GM12892 (cell line): ENCODE data around the gene TRIM66.

Source experiments
- POLR2A ChIP-seq: IDR thresholded peaks from 2 replicates; pipeline ENCODE4 v1.6.1; 2011; ENCODE audit warnings: low read depth, low read length, control low read depth
- POLR2AphosphoS5 ChIP-seq: IDR thresholded peaks from 2 replicates; pipeline ENCODE4 v1.6.1; 2011; ENCODE audit warnings: low read depth, low read length, control low read depth
- TAF1 ChIP-seq: IDR thresholded peaks from 2 replicates; pipeline ENCODE4 v1.6.1; 2011; ENCODE audit warnings: low read depth, mild to moderate bottlenecking, control low read depth, low read length, borderline replicate concordance

GRCh38 chr11:8709777-8710176, 27.3 kb upstream of the TRIM66 start:
- TF ChIP-seq POLR2AphosphoS5 (no peak), POLR2A (no peak), TAF1 (no peak)
